Measurements from ENCODE around the gene SLC39A11.

SLC39A11 gene

GRCh38 chr17:73050797-73051196 lies 41.7 kb downstream of the SLC39A11 start:
- H3K27me3 ChIP-seq = no peaks in the 10 kb centered on the region
- no peak overlapping the region for H3K9ac ChIP-seq
- H3K4me3 ChIP-seq = no peak overlapping the region
- peaks cover 4% of the 10 kb centered on the region; the same call in 1 of the 2 replicates for H3K9me3 ChIP-seq
- H3K4me1 ChIP-seq = peaks cover 22% of the 10 kb centered on the region
- no peaks in the 10 kb centered on the region for H4K20me1 ChIP-seq
- no peak for TF ChIP-seq Cebpa-rat (IDR thresholded peaks at IDR 0.05)
- H3K4me2 ChIP-seq = no peak overlapping the region
- H3K36me3 ChIP-seq = peaks cover 53% of the 10 kb centered on the region
- no peak overlapping the region for H3K27ac ChIP-seq

GRCh38 chr17:73048170-73048569 lies 44.3 kb downstream of the SLC39A11 start:
- Histone ChIP-seq H3K4me1 (peaks cover 14% of the 10 kb centered on the region), H3K9ac (no peak overlapping the region), H3K4me3 (no peak overlapping the region), H3K27me3 (no peaks in the 10 kb centered on the region), H4K20me1 (0 out of 2 replicates have a peak, but pooled peaks cover 7% of the 10 kb centered on the region), H3K27ac (no peak overlapping the region), H3K9me3 (peaks cover 4% of the 10 kb centered on the region; the same call in 1 of the 2 replicates), H3K4me2 (no peak overlapping the region), H3K36me3 (peaks cover 43% of the 10 kb centered on the region)
- TF ChIP-seq Cebpa-rat (IDR thresholded peaks at IDR 0.05) = no peak

GRCh38 chr17:73045724-73046123 lies 46.8 kb downstream of the SLC39A11 start:
- Histone ChIP-seq H4K20me1 (0 out of 2 replicates have a peak, but pooled peaks cover 7% of the 10 kb centered on the region), H3K27ac (no peak overlapping the region), H3K4me1 (no peaks in the 10 kb centered on the region), H3K9me3 (peaks cover 23% of the 10 kb centered on the region), H3K27me3 (no peaks in the 10 kb centered on the region), H3K4me2 (no peak overlapping the region), H3K36me3 (peaks cover 45% of the 10 kb centered on the region), H3K9ac (no peak overlapping the region), H3K4me3 (no peak overlapping the region)
- no peak for TF ChIP-seq Cebpa-rat (IDR thresholded peaks at IDR 0.05)

- Histone ChIP-seq H3K27me3 (no peaks in the 10 kb centered on the region), H3K4me1 (no peaks in the 10 kb centered on the region), H4K20me1 (0 out of 2 replicates have a peak, but pooled peaks cover 7% of the 10 kb centered on the region), H3K4me2 (no peak overlapping the region), H3K36me3 (peaks cover 37% of the 10 kb centered on the region), H3K9ac (no peak overlapping the region), H3K27ac (no peak overlapping the region), H3K9me3 (peaks cover 39% of the 10 kb centered on the region), H3K4me3 (no peak overlapping the region)
- no peak for TF ChIP-seq Cebpa-rat (IDR thresholded peaks at IDR 0.05)
Observed at GRCh38 chr17:73043686-73044581, 48.6 kb downstream of the SLC39A11 start.

GRCh38 chr17:73042809-73043685 lies 49.4 kb downstream of the SLC39A11 start:
- no peaks in the 10 kb centered on the region for H3K27me3 ChIP-seq
- H3K27ac ChIP-seq = no peak overlapping the region
- 0 out of 2 replicates have a peak, but pooled peaks cover 7% of the 10 kb centered on the region for H4K20me1 ChIP-seq
- no peak overlapping the region for H3K4me3 ChIP-seq
- no peaks in the 10 kb centered on the region for H3K4me1 ChIP-seq
- H3K9ac ChIP-seq = no peak overlapping the region
- no peak overlapping the region for H3K4me2 ChIP-seq
- peaks cover 28% of the 10 kb centered on the region for H3K36me3 ChIP-seq
- H3K9me3 ChIP-seq = peaks cover 36% of the 10 kb centered on the region
- no peak for TF ChIP-seq Cebpa-rat (IDR thresholded peaks at IDR 0.05)

GRCh38 chr17:73042225-73042624 lies 50.3 kb downstream of the SLC39A11 start:
- H3K4me2 ChIP-seq = no peak overlapping the region
- TF ChIP-seq Cebpa-rat (IDR thresholded peaks at IDR 0.05) = no peak
- H3K9ac ChIP-seq = no peak overlapping the region
- peaks cover 35% of the 10 kb centered on the region for H3K9me3 ChIP-seq
- H3K4me3 ChIP-seq = no peak overlapping the region
- H3K4me1 ChIP-seq = no peaks in the 10 kb centered on the region
- H3K36me3 ChIP-seq = peaks cover 31% of the 10 kb centered on the region
- H4K20me1 ChIP-seq = 0 out of 2 replicates have a peak, but pooled peaks cover 7% of the 10 kb centered on the region
- H3K27me3 ChIP-seq = no peaks in the 10 kb centered on the region
- no peak overlapping the region for H3K27ac ChIP-seq

GRCh38 chr17:73039282-73039681 lies 53.2 kb downstream of the SLC39A11 start:
- Histone ChIP-seq H3K9ac (no peak overlapping the region), H3K4me2 (no peak overlapping the region), H4K20me1 (0 out of 2 replicates have a peak, but pooled peaks cover 7% of the 10 kb centered on the region), H3K4me1 (no peaks in the 10 kb centered on the region), H3K9me3 (peaks cover 35% of the 10 kb centered on the region), H3K36me3 (peaks cover 26% of the 10 kb centered on the region), H3K4me3 (no peak overlapping the region), H3K27me3 (no peaks in the 10 kb centered on the region), H3K27ac (no peak overlapping the region)
- no peak for TF ChIP-seq Cebpa-rat (IDR thresholded peaks at IDR 0.05)

- Histone ChIP-seq H4K20me1 (peaks cover 6% of the 10 kb centered on the region; the same call in 1 of the 2 replicates), H3K9ac (no peak overlapping the region), H3K4me2 (peak overlapping the region; percentile 6; the same call in 1 of the 2 replicates), H3K27me3 (no peaks in the 10 kb centered on the region), H3K36me3 (peaks cover 23% of the 10 kb centered on the region), H3K4me1 (peaks cover 30% of the 10 kb centered on the region), H3K27ac (no peak overlapping the region), H3K9me3 (no peaks in the 10 kb centered on the region), H3K4me3 (no peak overlapping the region)
- TF ChIP-seq Cebpa-rat (IDR thresholded peaks at IDR 0.05) = no peak
Observed at GRCh38 chr17:73031472-73031871, 61.0 kb downstream of the SLC39A11 start.

GRCh38 chr17:73030995-73031394 lies 61.5 kb downstream of the SLC39A11 start:
- Histone ChIP-seq H3K27ac (no peak overlapping the region), H3K9me3 (no peaks in the 10 kb centered on the region), H3K4me3 (no peak overlapping the region), H4K20me1 (peaks cover 6% of the 10 kb centered on the region; the same call in 1 of the 2 replicates), H3K4me2 (no peak overlapping the region), H3K4me1 (peaks cover 30% of the 10 kb centered on the region), H3K27me3 (no peaks in the 10 kb centered on the region), H3K9ac (no peak overlapping the region), H3K36me3 (peaks cover 22% of the 10 kb centered on the region)
- no peak for TF ChIP-seq Cebpa-rat (IDR thresholded peaks at IDR 0.05)

All from BLaER1 (cell line).